ENCODE results near the gene CDC7.
A peak's percentile ranks its signal among the peaks of the same experiment; 100 is the strongest.

The CDC7 gene

GRCh38 chr1:91546301-91546581 is 45.6 kb downstream of the CDC7 start:
- no peak for TF ChIP-seq CTCF (IDR thresholded peaks at IDR 0.05; ENCODE audit: low read depth, low read length)
- Histone ChIP-seq H3K4me3 (ENCODE audit: low read depth, low read length) (no peak overlapping the region), H3K9me3 (ENCODE audit: severe bottlenecking) (peaks cover 5% of the 10 kb centered on the region), H3K27me3 (ENCODE audit: insufficient read depth, low read depth, severe bottlenecking) (no peaks in the 10 kb centered on the region), H3K27ac (no peak overlapping the region), H3K36me3 (no peaks in the 10 kb centered on the region)
- DNase-seq: no peak

GRCh38 chr1:91546876-91547275 is 46.2 kb downstream of the CDC7 start:
- Histone ChIP-seq H3K27ac (no peak overlapping the region), H3K9me3 (ENCODE audit: severe bottlenecking) (peaks cover 5% of the 10 kb centered on the region), H3K27me3 (ENCODE audit: insufficient read depth, low read depth, severe bottlenecking) (no peaks in the 10 kb centered on the region), H3K36me3 (no peaks in the 10 kb centered on the region), H3K4me3 (ENCODE audit: low read depth, low read length) (no peak overlapping the region)
- peak; percentile 19 for DNase-seq
- TF ChIP-seq CTCF (IDR thresholded peaks at IDR 0.05; ENCODE audit: low read depth, low read length): peak; percentile 50

GRCh38 chr1:91548376-91549040 is 47.9 kb downstream of the CDC7 start:
- no peak overlapping the region for H3K4me3 ChIP-seq (ENCODE audit: low read depth, low read length)
- DNase-seq: peak; percentile 15
- no peaks in the 10 kb centered on the region for H3K27me3 ChIP-seq (ENCODE audit: insufficient read depth, low read depth, severe bottlenecking)
- no peaks in the 10 kb centered on the region for H3K36me3 ChIP-seq
- peaks cover 5% of the 10 kb centered on the region for H3K9me3 ChIP-seq (ENCODE audit: severe bottlenecking)
- TF ChIP-seq CTCF (IDR thresholded peaks at IDR 0.05; ENCODE audit: low read depth, low read length): no peak
- H3K27ac ChIP-seq: no peak overlapping the region

- no peak overlapping the region for H3K4me3 ChIP-seq (ENCODE audit: low read depth, low read length)
- no peak for TF ChIP-seq CTCF (IDR thresholded peaks at IDR 0.05; ENCODE audit: low read depth, low read length)
- DNase-seq: no peak
- no peaks in the 10 kb centered on the region for H3K27me3 ChIP-seq (ENCODE audit: insufficient read depth, low read depth, severe bottlenecking)
- no peaks in the 10 kb centered on the region for H3K36me3 ChIP-seq
- H3K27ac ChIP-seq: no peak overlapping the region; the same call in 1 of the 2 replicates
- peaks cover 5% of the 10 kb centered on the region for H3K9me3 ChIP-seq (ENCODE audit: severe bottlenecking)
Observed at GRCh38 chr1:91549041-91549735, 48.5 kb downstream of the CDC7 start.

- TF ChIP-seq CTCF (IDR thresholded peaks at IDR 0.05; ENCODE audit: low read depth, low read length): no peak
- Histone ChIP-seq H3K27ac (no peak overlapping the region), H3K27me3 (ENCODE audit: insufficient read depth, low read depth, severe bottlenecking) (no peaks in the 10 kb centered on the region), H3K4me3 (ENCODE audit: low read depth, low read length) (no peak overlapping the region), H3K36me3 (no peaks in the 10 kb centered on the region), H3K9me3 (ENCODE audit: severe bottlenecking) (peaks cover 5% of the 10 kb centered on the region)
- DNase-seq: no peak
Observed at GRCh38 chr1:91550961-91551360, 50.3 kb downstream of the CDC7 start.

- H3K27ac ChIP-seq: no peak overlapping the region
- H3K36me3 ChIP-seq: no peaks in the 10 kb centered on the region
- H3K4me3 ChIP-seq (ENCODE audit: low read depth, low read length): no peak overlapping the region
- DNase-seq: no peak
- no peak for TF ChIP-seq CTCF (IDR thresholded peaks at IDR 0.05; ENCODE audit: low read depth, low read length)
- H3K27me3 ChIP-seq (ENCODE audit: insufficient read depth, low read depth, severe bottlenecking): no peaks in the 10 kb centered on the region
- peaks cover 5% of the 10 kb centered on the region for H3K9me3 ChIP-seq (ENCODE audit: severe bottlenecking)
Observed at GRCh38 chr1:91552091-91552490, 51.4 kb downstream of the CDC7 start.

Data from WERI-Rb-1 (cell line).